Keratinocyte (primary cell): ENCODE results near the gene CCND2.

ENCODE experiments used
- EZH2 ChIP-seq: IDR thresholded peaks from one replicate; pipeline ENCODE4 v1.6.1; 2012; ENCODE audit warnings: inconsistent platforms, mild to moderate bottlenecking, low read length, moderate library complexity
- TF ChIP-seq, protein P1 (sequence below), 3 experiments: IDR thresholded peaks in 1 of 3; conservative IDR thresholded peaks in 1 of 3; optimal IDR thresholded peaks in 1 of 3; 2 replicates in 2 of 3; 3 replicates in 1 of 3; pipeline versions ENCODE3 to v1.5.1; 2011; ENCODE audit warnings: low read length in 3 of 3, mild to moderate bottlenecking in 3 of 3, moderate library complexity in 2 of 3, control low read depth in 1 of 3, inconsistent platforms in 1 of 3; ENCODE audit not compliant: insufficient read depth in 2 of 3; ENCODE audit errors: extremely low read depth in 1 of 3

DNA sequence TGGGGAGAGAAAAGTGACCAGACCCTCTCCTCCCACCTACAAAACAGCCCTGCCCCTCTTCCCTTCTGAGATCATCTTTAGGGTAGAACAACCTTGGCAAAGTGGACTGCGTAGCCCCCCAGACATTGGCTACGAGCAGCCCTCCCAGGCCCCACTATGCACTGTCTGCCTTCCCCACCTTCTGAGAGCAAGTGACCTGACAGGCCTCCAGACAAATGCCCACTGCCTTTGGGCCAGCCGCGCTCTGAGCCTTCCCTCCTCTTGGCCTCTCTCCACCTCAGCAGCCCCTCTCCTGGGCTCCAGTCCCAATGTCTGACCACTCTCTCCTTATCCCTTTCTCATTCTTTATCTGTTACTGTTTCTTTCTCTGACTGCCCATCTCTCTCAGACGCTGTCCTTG lies 46.5 kb upstream of the CCND2 start:
- TF ChIP-seq, protein P1, sequence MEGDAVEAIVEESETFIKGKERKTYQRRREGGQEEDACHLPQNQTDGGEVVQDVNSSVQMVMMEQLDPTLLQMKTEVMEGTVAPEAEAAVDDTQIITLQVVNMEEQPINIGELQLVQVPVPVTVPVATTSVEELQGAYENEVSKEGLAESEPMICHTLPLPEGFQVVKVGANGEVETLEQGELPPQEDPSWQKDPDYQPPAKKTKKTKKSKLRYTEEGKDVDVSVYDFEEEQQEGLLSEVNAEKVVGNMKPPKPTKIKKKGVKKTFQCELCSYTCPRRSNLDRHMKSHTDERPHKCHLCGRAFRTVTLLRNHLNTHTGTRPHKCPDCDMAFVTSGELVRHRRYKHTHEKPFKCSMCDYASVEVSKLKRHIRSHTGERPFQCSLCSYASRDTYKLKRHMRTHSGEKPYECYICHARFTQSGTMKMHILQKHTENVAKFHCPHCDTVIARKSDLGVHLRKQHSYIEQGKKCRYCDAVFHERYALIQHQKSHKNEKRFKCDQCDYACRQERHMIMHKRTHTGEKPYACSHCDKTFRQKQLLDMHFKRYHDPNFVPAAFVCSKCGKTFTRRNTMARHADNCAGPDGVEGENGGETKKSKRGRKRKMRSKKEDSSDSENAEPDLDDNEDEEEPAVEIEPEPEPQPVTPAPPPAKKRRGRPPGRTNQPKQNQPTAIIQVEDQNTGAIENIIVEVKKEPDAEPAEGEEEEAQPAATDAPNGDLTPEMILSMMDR (optimal IDR thresholded peaks at IDR 0.05 in 1 of 3, IDR thresholded peaks at IDR 0.05 in 1 of 3, conservative IDR thresholded peaks at IDR 0.05 in 1 of 3; ENCODE audit: extremely low read depth in 1 of 3, insufficient read depth in 2 of 3, low read length in 3 of 3): no peak
- TF ChIP-seq EZH2: no peak
